ENCODE results near the gene PDGFC.

Gene PDGFC
- 0 to 0.14 reads per million in 2 donors for total RNA-seq

- DNase-seq, result no peak
These were observed at the start of gene PDGFC for GRCh38 chr4:156971676-156972378. Gene PDGFC (minus strand): TSS chr4:156971799. CDS start chr4:156970903, 896 bp downstream.

GRCh38 chr4:157020882-157021281, 49.3 kb upstream of the PDGFC start:
- no peak for DNase-seq

- DNase-seq, result no peak
These were observed 47.4 kb upstream of the PDGFC start for GRCh38 chr4:157018920-157019490.

- DNase-seq, result no peak
These were observed 43.3 kb upstream of the PDGFC start for GRCh38 chr4:157014621-157015591.

GRCh38 chr4:157013656-157014055, 42.1 kb upstream of the PDGFC start:
- DNase-seq, result no peak

GRCh38 chr4:157012781-157013180, 41.2 kb upstream of the PDGFC start:
- no peak for DNase-seq

GRCh38 chr4:157012296-157012695, 40.7 kb upstream of the PDGFC start:
- DNase-seq, result no peak

- no peak for DNase-seq
These were observed 39.0 kb upstream of the PDGFC start for GRCh38 chr4:157010630-157011029.

GRCh38 chr4:157005831-157006230, 34.2 kb upstream of the PDGFC start:
- no peak for DNase-seq

- no peak for DNase-seq
These were observed 33.6 kb upstream of the PDGFC start for GRCh38 chr4:157005193-157005592.

GRCh38 chr4:157004279-157005161, 32.9 kb upstream of the PDGFC start:
- no peak for DNase-seq

GRCh38 chr4:156999175-156999517, 27.5 kb upstream of the PDGFC start:
- no peak for DNase-seq

GRCh38 chr4:156998500-156999174, 27.0 kb upstream of the PDGFC start:
- DNase-seq, result no peak

- DNase-seq, result no peak
These were observed 21.3 kb upstream of the PDGFC start for GRCh38 chr4:156992943-156993342.

GRCh38 chr4:156991161-156991560, 19.6 kb upstream of the PDGFC start:
- DNase-seq, result no peak

GRCh38 chr4:156983366-156983765, 11.8 kb upstream of the PDGFC start:
- DNase-seq, result no peak

- DNase-seq, result no peak
These were observed 9.7 kb upstream of the PDGFC start for GRCh38 chr4:156981262-156981769.

GRCh38 chr4:156977435-156978160, 6.0 kb upstream of the PDGFC start:
- DNase-seq, result no peak

GRCh38 chr4:156976147-156976546, 4.5 kb upstream of the PDGFC start:
- no peak for DNase-seq

- no peak for DNase-seq
These were observed 4.1 kb upstream of the PDGFC start for GRCh38 chr4:156975686-156976085.

- no peak for DNase-seq
These were observed 2.7 kb upstream of the PDGFC start for GRCh38 chr4:156974264-156974663.
